PFSK-1 (cell line): ENCODE results near the gene PRPF39.

ENCODE experiments used
- SIN3A ChIP-seq: IDR thresholded peaks from 2 replicates; pipeline ENCODE4 v1.6.1; 2012; ENCODE audit warnings: mild to moderate bottlenecking, low read length, moderate library complexity, borderline replicate concordance; ENCODE audit not compliant: insufficient read depth
- TF ChIP-seq, protein P1 (sequence below), 2 experiments: IDR thresholded peaks; 2 replicates each; pipeline versions ENCODE4 v1.6.1 to v1.8.0; 2011 to 2012; ENCODE audit warnings: low read depth in 2 of 2, low read length in 2 of 2, control low read depth in 1 of 2, inconsistent platforms in 1 of 2, mild to moderate bottlenecking in 1 of 2, moderate library complexity in 1 of 2; ENCODE audit not compliant: insufficient read depth in 1 of 2

- TF ChIP-seq, protein P1, sequence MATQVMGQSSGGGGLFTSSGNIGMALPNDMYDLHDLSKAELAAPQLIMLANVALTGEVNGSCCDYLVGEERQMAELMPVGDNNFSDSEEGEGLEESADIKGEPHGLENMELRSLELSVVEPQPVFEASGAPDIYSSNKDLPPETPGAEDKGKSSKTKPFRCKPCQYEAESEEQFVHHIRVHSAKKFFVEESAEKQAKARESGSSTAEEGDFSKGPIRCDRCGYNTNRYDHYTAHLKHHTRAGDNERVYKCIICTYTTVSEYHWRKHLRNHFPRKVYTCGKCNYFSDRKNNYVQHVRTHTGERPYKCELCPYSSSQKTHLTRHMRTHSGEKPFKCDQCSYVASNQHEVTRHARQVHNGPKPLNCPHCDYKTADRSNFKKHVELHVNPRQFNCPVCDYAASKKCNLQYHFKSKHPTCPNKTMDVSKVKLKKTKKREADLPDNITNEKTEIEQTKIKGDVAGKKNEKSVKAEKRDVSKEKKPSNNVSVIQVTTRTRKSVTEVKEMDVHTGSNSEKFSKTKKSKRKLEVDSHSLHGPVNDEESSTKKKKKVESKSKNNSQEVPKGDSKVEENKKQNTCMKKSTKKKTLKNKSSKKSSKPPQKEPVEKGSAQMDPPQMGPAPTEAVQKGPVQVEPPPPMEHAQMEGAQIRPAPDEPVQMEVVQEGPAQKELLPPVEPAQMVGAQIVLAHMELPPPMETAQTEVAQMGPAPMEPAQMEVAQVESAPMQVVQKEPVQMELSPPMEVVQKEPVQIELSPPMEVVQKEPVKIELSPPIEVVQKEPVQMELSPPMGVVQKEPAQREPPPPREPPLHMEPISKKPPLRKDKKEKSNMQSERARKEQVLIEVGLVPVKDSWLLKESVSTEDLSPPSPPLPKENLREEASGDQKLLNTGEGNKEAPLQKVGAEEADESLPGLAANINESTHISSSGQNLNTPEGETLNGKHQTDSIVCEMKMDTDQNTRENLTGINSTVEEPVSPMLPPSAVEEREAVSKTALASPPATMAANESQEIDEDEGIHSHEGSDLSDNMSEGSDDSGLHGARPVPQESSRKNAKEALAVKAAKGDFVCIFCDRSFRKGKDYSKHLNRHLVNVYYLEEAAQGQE (IDR thresholded peaks at IDR 0.05; ENCODE audit: insufficient read depth in 1 of 2, low read depth in 2 of 2, low read length in 2 of 2), result no peak
- TF ChIP-seq SIN3A, result no peak
Measured at GRCh38 chr14:45094275-45094674, 10.4 kb downstream of the PRPF39 start.
